Sigmoid colon (tissue), 7 donors: ENCODE data around the gene MYO15B. TPM values are rescaled to one million over a fixed set of nuclear protein-coding genes. Genes with fewer than 3 reads are reported as not detected.
"Not testable (repeated sequence)": the region's sequence is repeated elsewhere in the genome, so short reads cannot be mapped to it uniquely, and the experiment has no call there.

Experiments used
- DNase-seq: peaks from one replicate; pipeline ENCODE4 v3.0.0-alpha.2; 2019
- H3K27ac ChIP-seq, 4 donors: fragments of 200-600 bp; sonication (generic); one replicate each; pipeline ENCODE4 v1.5.1; 2016 to 2019; ENCODE audit warnings: mild to moderate bottlenecking in 1 of 4
- H3K27me3 ChIP-seq, 3 donors: fragments of 200-600 bp; sonication (generic); one replicate each; pipeline ENCODE4 v1.5.1; 2019; ENCODE audit warnings: mild to moderate bottlenecking in 1 of 3
- H3K36me3 ChIP-seq, 4 donors: fragments of 200-600 bp; sonication (generic); one replicate each; pipeline ENCODE4 v1.5.1; 2016 to 2019
- H3K4me1 ChIP-seq, 4 donors: fragments of 200-600 bp; sonication (generic); one replicate each; pipeline ENCODE4 v1.5.1; 2017 to 2019
- H3K4me3 ChIP-seq, 4 donors: fragments of 200-600 bp; sonication (generic); one replicate each; pipeline ENCODE4 v1.5.1; 2017 to 2019; ENCODE audit warnings: mild to moderate bottlenecking in 2 of 4, moderate library complexity in 1 of 4
- H3K9me3 ChIP-seq, 4 donors: fragments of 200-600 bp in 3 of 4; sonication (generic) in 3 of 4; one replicate each; pipeline versions ENCODE4 v1.5.1 to v1.6.1; 2013 to 2019
- EP300 ChIP-seq, 4 donors: sonication (generic); formaldehyde crosslinking; IDR thresholded peaks; one replicate each; pipeline ENCODE4 v1.6.1; 2017; ENCODE audit warnings: antibody characterized with exemption in 4 of 4
- POLR2A ChIP-seq, 2 donors: fragments of 450-650 bp; IDR thresholded peaks; one replicate each; pipeline ENCODE4 v1.6.1; 2016; ENCODE audit warnings: antibody characterized with exemption in 2 of 2, mild to moderate bottlenecking in 2 of 2, moderate library complexity in 2 of 2
- POLR2AphosphoS5 ChIP-seq, 4 donors: sonication (generic); formaldehyde crosslinking; IDR thresholded peaks; one replicate each; pipeline ENCODE4 v1.6.1; 2017; ENCODE audit warnings: antibody characterized with exemption in 4 of 4
- WGBS, 2 donors: extraction: QIAGEN DNeasy Blood & Tissue Kit; methylation state at CpG; one replicate each; pipeline ENCODE4 v1.1.7; 2013; 5-methylcytosine and 5-hydroxymethylcytosine counted together
- intact Hi-C: fragments of 100-400 bp; cut with DNase I; formaldehyde crosslinking; loops from one replicate; pipeline ENCODE4 v1.15.1; 2023
- polyA plus RNA-seq, 3 donors: library from polyadenylated mRNA; stranded (reverse); fragments of 200-250 nt; gene quantifications; one replicate each; pipeline ENCODE4 v1.2.3, GENCODE V29; 2013
- total RNA-seq, 4 donors: library from RNA; depleted of rRNA; stranded (reverse); fragments of >200 nt; gene quantifications; one replicate each; pipeline ENCODE4 v1.1.0, GENCODE V29; 2016
- TF ChIP-seq, protein P1 (sequence below), 4 experiments: fragments of 450-650 bp in 3 of 4; fragments of 200-600 bp in 1 of 4; IDR thresholded peaks; one replicate each; pipeline ENCODE4 v1.5.1; 2016 to 2019; ENCODE audit warnings: antibody characterized with exemption in 4 of 4, mild to moderate bottlenecking in 3 of 4, moderate library complexity in 2 of 4
- donor health status: healthy with polysubstance abuse.
- donor health status: Bipolar disorder and iron deficiency.
- donor health status: healthy.

The MYO15B gene
- total and polyA plus RNA-seq, 7 donors = 33.1 to 460 (median 117) TPM

DNA sequence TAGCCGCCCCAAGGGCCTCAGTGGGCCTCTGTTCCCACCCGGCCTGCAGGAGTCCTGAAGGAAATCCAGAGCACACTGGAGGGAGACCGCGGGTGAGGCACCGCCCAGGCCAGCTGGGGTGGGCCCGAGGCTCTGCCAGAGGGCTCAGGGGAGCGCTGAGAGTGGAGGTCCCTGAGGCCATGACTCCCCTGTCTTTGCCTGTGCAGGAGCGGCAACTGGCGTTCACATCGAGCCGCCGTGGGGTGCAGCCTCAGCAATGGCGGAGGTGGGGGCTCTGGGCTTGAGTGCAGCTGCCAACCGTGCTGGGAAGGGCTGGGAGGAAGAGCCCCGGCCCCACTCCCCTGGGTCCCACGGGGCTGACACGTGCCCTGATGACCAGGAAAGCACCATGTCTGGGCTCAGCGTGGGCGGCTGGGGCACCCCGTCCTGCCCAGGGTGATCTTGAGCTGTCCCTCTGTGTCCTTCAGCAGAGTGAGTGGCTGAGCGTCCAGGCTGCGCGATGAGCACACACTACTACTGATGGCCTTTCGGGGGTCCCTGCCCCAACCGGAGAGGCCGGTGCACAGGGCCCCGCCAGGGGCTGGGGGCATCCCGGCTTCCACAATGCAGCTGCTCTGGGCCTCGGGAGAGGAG lies 13.1 kb upstream of the MYO15B start:
- no peak for TF ChIP-seq EP300 (IDR thresholded peaks at IDR 0.05)
- TF ChIP-seq, protein P1, sequence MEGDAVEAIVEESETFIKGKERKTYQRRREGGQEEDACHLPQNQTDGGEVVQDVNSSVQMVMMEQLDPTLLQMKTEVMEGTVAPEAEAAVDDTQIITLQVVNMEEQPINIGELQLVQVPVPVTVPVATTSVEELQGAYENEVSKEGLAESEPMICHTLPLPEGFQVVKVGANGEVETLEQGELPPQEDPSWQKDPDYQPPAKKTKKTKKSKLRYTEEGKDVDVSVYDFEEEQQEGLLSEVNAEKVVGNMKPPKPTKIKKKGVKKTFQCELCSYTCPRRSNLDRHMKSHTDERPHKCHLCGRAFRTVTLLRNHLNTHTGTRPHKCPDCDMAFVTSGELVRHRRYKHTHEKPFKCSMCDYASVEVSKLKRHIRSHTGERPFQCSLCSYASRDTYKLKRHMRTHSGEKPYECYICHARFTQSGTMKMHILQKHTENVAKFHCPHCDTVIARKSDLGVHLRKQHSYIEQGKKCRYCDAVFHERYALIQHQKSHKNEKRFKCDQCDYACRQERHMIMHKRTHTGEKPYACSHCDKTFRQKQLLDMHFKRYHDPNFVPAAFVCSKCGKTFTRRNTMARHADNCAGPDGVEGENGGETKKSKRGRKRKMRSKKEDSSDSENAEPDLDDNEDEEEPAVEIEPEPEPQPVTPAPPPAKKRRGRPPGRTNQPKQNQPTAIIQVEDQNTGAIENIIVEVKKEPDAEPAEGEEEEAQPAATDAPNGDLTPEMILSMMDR (IDR thresholded peaks at IDR 0.05) = no peak
- TF ChIP-seq POLR2A (IDR thresholded peaks at IDR 0.05) = no peak
- no peak for TF ChIP-seq POLR2AphosphoS5 (IDR thresholded peaks at IDR 0.05)
- WGBS, 2 donors = 71 to 84% methylated on average over 29 of the region's 29 CpGs
- peak; percentile 50 for DNase-seq
- intact Hi-C loops = no loop called here
- no peaks in the 10 kb centered on the region for H3K4me1 ChIP-seq
- H3K36me3 ChIP-seq = no peaks in the 10 kb centered on the region
- H3K4me3 ChIP-seq = no peak overlapping the region
- no peaks in the 10 kb centered on the region for H3K9me3 ChIP-seq
- H3K27ac ChIP-seq = no peak overlapping the region
- no peaks in the 10 kb centered on the region for H3K27me3 ChIP-seq

DNA sequence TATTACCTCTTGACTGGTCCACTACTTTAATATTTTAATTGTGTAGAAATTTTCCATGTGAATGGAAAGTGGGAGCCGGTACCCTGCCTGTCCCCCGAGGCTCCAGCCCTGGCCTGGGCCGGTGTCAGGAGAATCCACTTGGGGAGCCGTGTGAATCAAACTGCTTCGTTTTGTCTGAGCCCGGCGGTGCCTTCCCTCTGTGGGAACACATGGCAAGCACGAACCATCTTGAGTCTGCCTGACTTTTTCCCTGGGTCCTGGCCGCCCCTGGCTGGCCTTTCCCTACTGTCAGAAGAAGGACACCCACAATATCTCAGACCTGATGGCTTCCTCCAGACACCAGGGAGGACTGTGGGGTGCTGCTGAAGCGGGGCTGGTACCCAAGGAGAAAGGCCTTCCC lies 12.4 kb upstream of the MYO15B start:
- 86 to 89% methylated on average over 10 of the region's 10 CpGs for WGBS, 2 donors
- Histone ChIP-seq H3K4me1 (no peaks in the 10 kb centered on the region), H3K9me3 (no peaks in the 10 kb centered on the region), H3K36me3 (no peaks in the 10 kb centered on the region), H3K27me3 (no peaks in the 10 kb centered on the region), H3K27ac (no peak overlapping the region), H3K4me3 (no peak overlapping the region)
- intact Hi-C loops = no loop called here
- no peak for TF ChIP-seq POLR2A (IDR thresholded peaks at IDR 0.05)
- TF ChIP-seq EP300 (IDR thresholded peaks at IDR 0.05) = no peak
- no peak for TF ChIP-seq POLR2AphosphoS5 (IDR thresholded peaks at IDR 0.05)
- TF ChIP-seq, protein P1 (IDR thresholded peaks at IDR 0.05) = no peak
- peak; percentile 60 for DNase-seq

DNA sequence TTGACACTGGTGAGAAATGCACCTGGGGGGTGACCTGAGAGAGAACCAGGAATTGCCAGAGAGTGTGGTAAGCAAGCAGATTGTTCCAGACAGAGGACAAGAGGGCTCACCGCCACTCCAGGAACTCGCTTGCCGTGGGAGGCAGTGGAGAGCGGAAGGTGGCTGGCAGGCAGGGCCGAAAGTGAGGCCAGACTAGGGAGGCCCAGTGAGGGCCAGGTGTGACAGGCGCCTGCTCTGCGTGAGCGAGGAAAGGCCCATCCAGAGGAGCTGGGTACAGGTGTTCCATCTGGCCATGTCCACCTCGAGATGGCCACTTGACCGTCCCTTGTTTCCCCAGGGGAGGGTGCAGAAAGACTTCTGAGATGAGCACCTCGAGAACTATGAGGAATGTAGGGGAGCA lies 11.9 kb upstream of the MYO15B start:
- no peak for DNase-seq
- H3K27ac ChIP-seq = no peak overlapping the region
- no peaks in the 10 kb centered on the region for H3K27me3 ChIP-seq
- no peaks in the 10 kb centered on the region for H3K36me3 ChIP-seq
- WGBS, 2 donors = 66 to 83% methylated on average over 11 of the region's 11 CpGs
- intact Hi-C loops = no loop called here
- TF ChIP-seq POLR2A (IDR thresholded peaks at IDR 0.05) = no peak
- no peak for TF ChIP-seq POLR2AphosphoS5 (IDR thresholded peaks at IDR 0.05)
- TF ChIP-seq, protein P1 (IDR thresholded peaks at IDR 0.05) = no peak
- no peak for TF ChIP-seq EP300 (IDR thresholded peaks at IDR 0.05)
- H3K9me3 ChIP-seq = no peaks in the 10 kb centered on the region
- no peaks in the 10 kb centered on the region for H3K4me1 ChIP-seq
- no peak overlapping the region for H3K4me3 ChIP-seq

DNA sequence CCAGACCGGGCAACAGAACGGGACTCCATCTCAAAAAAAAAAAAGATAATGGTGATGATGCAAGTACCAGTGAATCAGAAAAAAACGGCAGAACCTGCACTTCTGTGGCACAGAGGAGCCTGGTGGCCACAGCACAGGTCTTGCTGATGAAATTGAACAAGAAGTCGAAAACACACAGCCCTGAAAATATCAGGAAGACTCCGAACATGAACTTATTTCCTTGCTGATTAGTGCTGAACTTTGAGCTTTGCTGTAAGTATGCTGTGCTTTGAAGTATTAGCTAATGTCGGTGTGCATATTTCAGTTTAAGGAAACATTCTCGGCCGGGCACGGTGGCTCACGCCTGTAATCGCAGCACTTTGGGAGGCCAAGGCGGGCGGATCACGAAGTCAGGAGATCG lies 10.9 kb upstream of the MYO15B start:
- Histone ChIP-seq H3K27ac (no peak overlapping the region), H3K9me3 (no peaks in the 10 kb centered on the region), H3K36me3 (no peaks in the 10 kb centered on the region), H3K4me3 (no peak overlapping the region), H3K27me3 (no peaks in the 10 kb centered on the region), H3K4me1 (no peaks in the 10 kb centered on the region)
- intact Hi-C loops = no loop called here
- no peak for DNase-seq
- TF ChIP-seq POLR2A (IDR thresholded peaks at IDR 0.05) (no peak), EP300 (IDR thresholded peaks at IDR 0.05) (no peak), POLR2AphosphoS5 (IDR thresholded peaks at IDR 0.05) (no peak)
- TF ChIP-seq, protein P1 (IDR thresholded peaks at IDR 0.05) = no peak
- 17 to 79% methylated on average over 14 to 15 of the region's 15 CpGs for WGBS, 2 donors

DNA sequence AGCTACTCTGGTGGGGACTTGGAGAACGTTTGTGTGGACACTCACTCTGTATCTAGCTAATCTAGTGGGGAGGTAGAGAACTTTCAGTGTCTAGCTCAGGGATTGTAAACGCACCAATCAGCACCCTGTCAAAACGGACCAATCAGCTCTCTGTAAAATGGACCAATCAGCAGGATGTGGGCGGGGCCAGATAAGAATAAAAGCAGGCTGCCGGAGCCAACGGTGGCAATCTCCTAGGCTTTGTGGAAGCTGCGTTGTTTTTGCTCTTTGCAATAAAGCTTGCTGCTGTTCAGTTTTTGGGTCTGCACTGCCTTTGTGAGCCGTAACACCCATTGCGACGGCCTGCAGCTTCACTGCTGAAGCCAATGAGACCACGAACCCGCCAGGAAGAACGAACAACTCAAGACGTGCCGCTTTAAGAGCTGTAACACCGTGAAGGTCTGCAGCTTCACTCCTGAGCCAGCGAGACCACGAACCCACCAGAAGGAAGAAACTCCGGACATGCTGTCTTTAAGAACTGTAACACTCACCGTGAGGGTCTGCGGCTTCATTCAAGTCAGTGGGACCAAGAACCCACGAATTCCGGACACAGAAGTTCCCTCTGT lies 6.4 kb upstream of the MYO15B start:
- not testable (repeated sequence) for H3K9me3 ChIP-seq, H3K36me3 ChIP-seq, H3K4me1 ChIP-seq, H3K4me3 ChIP-seq, DNase-seq, H3K27me3 ChIP-seq, H3K27ac ChIP-seq
- 69 to 89% methylated on average over 23 of the region's 23 CpGs for WGBS, 2 donors
- intact Hi-C loops = loop anchor here (10.0 kb wide), 1 partner anchor 296 kb away; the partner anchor contains the start of gene SLC25A19

DNA sequence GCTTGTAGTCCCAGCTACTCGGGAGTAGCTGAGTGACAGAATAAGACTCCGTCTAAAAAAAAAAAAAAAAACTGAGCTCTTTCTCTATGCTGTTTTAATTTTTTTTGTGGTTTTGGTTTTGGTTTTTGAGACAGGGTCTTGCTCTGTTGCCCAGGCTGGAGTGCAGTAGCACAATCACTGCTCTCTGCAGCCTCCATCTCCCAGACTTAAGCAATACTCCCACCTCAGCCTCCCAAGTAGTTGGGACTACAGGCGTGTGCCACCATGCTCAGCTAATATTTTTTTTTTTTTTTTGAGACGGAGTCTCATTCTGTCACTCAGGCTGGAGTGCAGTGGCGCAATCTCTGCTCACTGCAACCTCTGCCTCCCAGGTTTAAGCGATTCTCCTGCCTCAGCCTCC lies 4.4 kb upstream of the MYO15B start:
- H3K36me3 ChIP-seq, DNase-seq, H3K27me3 ChIP-seq, H3K9me3 ChIP-seq, H3K4me3 ChIP-seq, H3K27ac ChIP-seq: not testable (repeated sequence)
- WGBS, 2 donors = 88 to 93% methylated on average over 6 of the region's 6 CpGs
- H3K4me1 ChIP-seq = peaks cover 0 to 12% (median 6%) of the 10 kb centered on the region in 4 donors
- intact Hi-C loops = loop anchor here (10.0 kb wide), 1 partner anchor 298 kb away; the partner anchor contains the start of gene SLC25A19
